Mesenchymal stem cell (in vitro differentiated cells and primary cell): ENCODE measurements around the gene BRICD5.

Experiments used
- DNase-seq: peaks from one replicate; pipeline ENCODE4 v3.0.0-alpha.2; 2013
- H2AFZ ChIP-seq: one replicate; pipeline ENCODE4 v1.6.1; 2013; ENCODE audit warnings: low read depth, mild to moderate bottlenecking, control low read depth, inconsistent platforms, low read length, moderate library complexity
- H2AK5ac ChIP-seq: 2 replicates; pipeline ENCODE4 v1.6.1; 2013; ENCODE audit warnings: low read length, moderate library complexity, mild to moderate bottlenecking, inconsistent platforms; ENCODE audit not compliant: severe bottlenecking
- H2BK120ac ChIP-seq: one replicate; pipeline ENCODE4 v1.6.1; 2013; ENCODE audit warnings: low read depth, mild to moderate bottlenecking, inconsistent platforms, low read length, moderate library complexity
- H2BK12ac ChIP-seq, 2 experiments: one replicate each; pipeline ENCODE4 v1.6.1; 2013; ENCODE audit warnings: inconsistent platforms in 2 of 2, low read length in 2 of 2, mild to moderate bottlenecking in 2 of 2, moderate library complexity in 2 of 2, control low read depth in 1 of 2
- H2BK15ac ChIP-seq: one replicate; pipeline ENCODE4 v1.6.1; 2013; ENCODE audit warnings: mild to moderate bottlenecking, low read depth, inconsistent platforms; ENCODE audit not compliant: poor library complexity, severe bottlenecking
- H2BK5ac ChIP-seq: 2 replicates; pipeline ENCODE4 v1.6.1; 2013; ENCODE audit warnings: low read depth, mild to moderate bottlenecking, low read length, control low read depth, inconsistent platforms; ENCODE audit not compliant: poor library complexity, severe bottlenecking
- H3K14ac ChIP-seq, 2 experiments: one replicate each; pipeline ENCODE4 v1.6.1; 2013; ENCODE audit warnings: inconsistent platforms in 2 of 2, low read length in 2 of 2, control low read depth in 1 of 2, mild to moderate bottlenecking in 1 of 2, moderate library complexity in 1 of 2
- H3K18ac ChIP-seq, 2 experiments: one replicate each; pipeline ENCODE4 v1.6.1; 2013; ENCODE audit warnings: inconsistent platforms in 2 of 2, low read length in 2 of 2, control low read depth in 1 of 2, low read depth in 1 of 2, mild to moderate bottlenecking in 1 of 2
- H3K23ac ChIP-seq, 2 experiments: one replicate each; pipeline ENCODE4 v1.6.1; 2013; ENCODE audit warnings: inconsistent platforms in 2 of 2, low read length in 2 of 2, mild to moderate bottlenecking in 2 of 2, moderate library complexity in 2 of 2, control low read depth in 1 of 2
- H3K27ac ChIP-seq: 2 replicates; pipeline ENCODE4 v1.5.1; 2013; ENCODE audit warnings: mild to moderate bottlenecking, moderate library complexity, low read length, control low read depth, inconsistent platforms; ENCODE audit not compliant: poor library complexity, severe bottlenecking
- H3K27me3 ChIP-seq, 2 experiments: 2 replicates each; pipeline versions ENCODE4 v1.6.1 to v1.7.0; 2013; ENCODE audit warnings: low read length in 2 of 2, mild to moderate bottlenecking in 2 of 2, moderate library complexity in 2 of 2, control low read depth in 1 of 2, inconsistent platforms in 1 of 2; ENCODE audit not compliant: control insufficient read depth in 1 of 2, insufficient read depth in 1 of 2
- H3K36me3 ChIP-seq, 2 experiments: 2 replicates each; pipeline versions ENCODE4 v1.6.1 to v1.7.0; 2013; ENCODE audit warnings: low read length in 2 of 2, control low read depth in 1 of 2, inconsistent platforms in 1 of 2, low read depth in 1 of 2, mild to moderate bottlenecking in 1 of 2; ENCODE audit not compliant: insufficient read depth in 2 of 2, control insufficient read depth in 1 of 2
- H3K4ac ChIP-seq, 2 experiments: one replicate each; pipeline ENCODE4 v1.6.1; 2013; ENCODE audit warnings: inconsistent platforms in 2 of 2, low read length in 2 of 2, mild to moderate bottlenecking in 2 of 2, moderate library complexity in 2 of 2, control low read depth in 1 of 2, low read depth in 1 of 2
- H3K4me1 ChIP-seq: 2 replicates; pipeline ENCODE4 v1.6.1; 2013; ENCODE audit warnings: low read depth, low read length, control low read depth; ENCODE audit not compliant: control insufficient read depth, insufficient read depth
- H3K4me2 ChIP-seq: 2 replicates; pipeline ENCODE4 v1.6.1; 2013; ENCODE audit warnings: low read length, mild to moderate bottlenecking, inconsistent platforms; ENCODE audit not compliant: poor library complexity, severe bottlenecking
- H3K4me3 ChIP-seq, 2 experiments: 2 replicates each; pipeline versions ENCODE4 v1.5.1 to v1.7.0; 2013; ENCODE audit warnings: low read length in 2 of 2, mild to moderate bottlenecking in 2 of 2, control low read depth in 1 of 2, low read depth in 1 of 2; ENCODE audit not compliant: insufficient read depth in 1 of 2
- H3K79me1 ChIP-seq: replicated peaks from 2 replicates; pipeline ENCODE4 v1.6.1; 2013; ENCODE audit warnings: mild to moderate bottlenecking, control low read depth, low read length, inconsistent platforms; ENCODE audit not compliant: poor library complexity, severe bottlenecking
- H3K9ac ChIP-seq: 2 replicates; pipeline ENCODE4 v1.7.0; 2013; ENCODE audit warnings: mild to moderate bottlenecking, low read length, moderate library complexity
- H3K9me3 ChIP-seq: 2 replicates; pipeline ENCODE4 v1.7.0; 2013; ENCODE audit warnings: mild to moderate bottlenecking, low read length; ENCODE audit not compliant: control insufficient read depth
- H4K8ac ChIP-seq: one replicate; pipeline ENCODE4 v1.6.1; 2013; ENCODE audit warnings: inconsistent platforms, mild to moderate bottlenecking, low read length, moderate library complexity
- H4K91ac ChIP-seq: one replicate; pipeline ENCODE4 v1.6.1; 2013; ENCODE audit warnings: mild to moderate bottlenecking, low read length, inconsistent platforms
- WGBS: methylation state at CpG from one replicate; pipeline ENCODE4 v1.1.7; 2013; ENCODE audit warnings: mixed read lengths; 5-methylcytosine and 5-hydroxymethylcytosine counted together

BRICD5 gene

GRCh38 chr16:2233872-2234812, 23.5 kb upstream of the BRICD5 start:
- Histone ChIP-seq H2BK15ac (no peak overlapping the region), H2AFZ (no peak overlapping the region), H3K4me1 (peaks cover 27% of the 10 kb centered on the region), H3K14ac (no peak overlapping the region), H2AK5ac (no peak overlapping the region), H3K36me3 (peaks cover 62 to 97% of the 10 kb centered on the region in 2 experiments), H3K9me3 (no peaks in the 10 kb centered on the region), H2BK120ac (no peak overlapping the region), H2BK5ac (no peak overlapping the region), H3K4me3 (no peak overlapping the region), H3K23ac (no peak overlapping the region), H3K9ac (no peak overlapping the region), H4K8ac (no peak overlapping the region), H3K4ac (no peak overlapping the region), H2BK12ac (no peak overlapping the region), H3K18ac (no peak overlapping the region), H3K27me3 (peaks cover 3 to 18% of the 10 kb centered on the region in 2 experiments), H3K79me1 (peaks cover 21% of the 10 kb centered on the region), H3K27ac (no peak overlapping the region), H3K4me2 (no peak overlapping the region), H4K91ac (no peak overlapping the region)
- DNase-seq = no peak
- 97% methylated on average over 51 of the region's 51 CpGs for WGBS

GRCh38 chr16:2233046-2233775, 22.5 kb upstream of the BRICD5 start:
- no peak overlapping the region for H3K4ac ChIP-seq
- H2AFZ ChIP-seq = no peak overlapping the region
- no peak overlapping the region for H2BK5ac ChIP-seq
- H3K4me3 ChIP-seq = no peak overlapping the region
- no peak overlapping the region for H4K8ac ChIP-seq
- H3K79me1 ChIP-seq = peaks cover 30% of the 10 kb centered on the region
- no peak overlapping the region for H3K27ac ChIP-seq
- no peaks in the 10 kb centered on the region for H3K9me3 ChIP-seq
- DNase-seq = no peak
- H3K23ac ChIP-seq = no peak overlapping the region
- 96% methylated on average over 28 of the region's 28 CpGs for WGBS
- H2BK15ac ChIP-seq = no peak overlapping the region
- H3K14ac ChIP-seq = no peak overlapping the region
- H3K36me3 ChIP-seq = peaks cover 69 to 100% of the 10 kb centered on the region in 2 experiments
- peaks cover 3 to 18% of the 10 kb centered on the region in 2 experiments for H3K27me3 ChIP-seq
- no peak overlapping the region for H2AK5ac ChIP-seq
- no peak overlapping the region for H4K91ac ChIP-seq
- no peak overlapping the region for H3K4me2 ChIP-seq
- H2BK120ac ChIP-seq = no peak overlapping the region
- H3K4me1 ChIP-seq = peaks cover 27% of the 10 kb centered on the region
- H3K18ac ChIP-seq = no peak overlapping the region
- H3K9ac ChIP-seq = no peak overlapping the region
- H2BK12ac ChIP-seq = no peak overlapping the region

- H3K4me1 ChIP-seq = peaks cover 22% of the 10 kb centered on the region
- no peak overlapping the region for H2BK15ac ChIP-seq
- H2BK5ac ChIP-seq = no peak overlapping the region
- no peak overlapping the region for H3K4me3 ChIP-seq
- H3K14ac ChIP-seq = no peak overlapping the region
- no peak overlapping the region for H3K4ac ChIP-seq
- H2AK5ac ChIP-seq = no peak overlapping the region
- no peaks in the 10 kb centered on the region for H3K9me3 ChIP-seq
- no peak overlapping the region for H3K9ac ChIP-seq
- no peak overlapping the region for H4K91ac ChIP-seq
- no peak for DNase-seq
- no peak overlapping the region for H3K27ac ChIP-seq
- peaks cover 32% of the 10 kb centered on the region for H3K79me1 ChIP-seq
- no peak overlapping the region for H3K4me2 ChIP-seq
- H2BK120ac ChIP-seq = no peak overlapping the region
- H3K23ac ChIP-seq = no peak overlapping the region
- H3K18ac ChIP-seq = no peak overlapping the region
- no peak overlapping the region for H2BK12ac ChIP-seq
- peaks cover 69 to 96% of the 10 kb centered on the region in 2 experiments for H3K36me3 ChIP-seq
- peaks cover 3 to 11% of the 10 kb centered on the region in 2 experiments for H3K27me3 ChIP-seq
- WGBS = 95% methylated on average over 41 of the region's 41 CpGs
- no peak overlapping the region for H4K8ac ChIP-seq
- H2AFZ ChIP-seq = no peak overlapping the region
These were observed 21.7 kb upstream of the BRICD5 start for GRCh38 chr16:2232094-2232990.
